ENCODE measurements around the gene STIP1.

Gene STIP1

DNA sequence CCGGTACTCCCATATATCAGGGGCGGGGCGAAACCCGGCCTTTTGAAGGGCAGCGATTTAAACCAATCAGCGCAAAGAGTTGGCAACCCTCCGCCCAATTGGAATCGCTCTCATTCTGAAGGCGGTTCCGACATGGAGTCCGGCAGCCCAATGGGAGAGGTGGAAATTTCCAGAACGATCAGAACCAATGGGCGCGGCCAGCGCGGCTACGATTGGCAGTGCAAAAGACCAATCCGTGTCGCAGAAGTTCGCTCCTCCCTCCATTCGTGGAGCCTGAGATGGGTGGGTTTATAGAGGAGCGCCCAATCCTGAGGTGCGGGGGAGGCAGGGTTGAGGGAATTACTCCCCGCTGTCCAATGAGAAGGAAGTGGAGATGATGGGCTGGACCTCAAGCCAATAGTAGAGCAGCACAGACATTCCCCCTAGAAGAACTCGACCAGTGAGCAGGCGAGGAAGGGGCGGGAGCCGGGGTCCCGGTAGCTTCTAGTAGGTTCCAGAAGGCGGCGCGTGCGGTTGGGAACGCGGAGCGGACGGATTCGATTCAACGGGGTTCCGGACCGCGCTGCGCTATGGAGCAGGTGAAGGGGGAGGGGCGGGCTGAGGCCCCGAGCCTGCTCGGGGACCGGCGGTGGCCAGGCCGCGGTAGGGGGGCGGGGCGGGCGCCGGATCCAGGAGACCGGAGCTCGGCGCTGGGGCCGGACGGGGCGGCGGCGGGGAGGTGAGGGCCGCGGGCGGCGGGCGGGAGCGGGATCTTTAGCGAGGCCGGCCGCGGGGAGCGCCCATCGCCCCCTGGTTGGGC is at the start of gene STIP1:
Gene STIP1 (plus strand): TSS at position 479 of the 799 bp plus-strand sequence. CDS start 91 bp downstream, at position 570.
- peak; percentile 100 for DNase-seq

DNA sequence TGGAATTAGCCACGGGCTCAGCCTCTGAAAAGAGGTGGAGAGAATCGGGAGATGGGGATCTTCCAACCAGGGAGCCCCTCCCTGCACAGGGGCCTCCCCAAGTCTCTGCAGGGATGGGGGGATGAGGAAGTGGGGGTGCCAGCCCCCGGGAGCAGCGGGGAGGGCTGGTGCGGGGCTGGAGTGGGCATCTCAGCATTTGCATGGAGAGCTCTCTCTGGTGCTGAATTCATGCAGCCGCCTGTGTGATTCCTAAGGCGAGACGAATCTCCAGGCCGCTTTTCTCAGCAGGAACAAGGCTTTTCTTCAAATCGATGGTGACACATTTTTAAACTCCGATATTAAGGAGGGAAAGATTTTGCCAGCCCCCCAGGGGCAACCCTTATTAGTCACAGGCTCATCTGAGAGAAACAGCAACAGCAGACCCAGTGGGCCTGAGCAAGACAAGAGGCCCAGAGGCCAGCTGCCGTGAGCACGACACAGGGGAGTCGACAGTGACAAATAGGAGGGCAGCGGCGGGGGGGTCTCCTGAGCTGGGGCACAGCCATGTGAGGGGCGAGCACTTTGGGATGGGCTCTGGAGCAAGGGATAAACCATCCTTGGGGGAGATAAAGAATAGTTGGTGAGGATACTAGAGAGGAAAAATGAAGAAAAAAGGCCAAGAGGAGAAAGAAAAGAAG is 49.1 kb upstream of the STIP1 start:
- no peak for DNase-seq

DNA sequence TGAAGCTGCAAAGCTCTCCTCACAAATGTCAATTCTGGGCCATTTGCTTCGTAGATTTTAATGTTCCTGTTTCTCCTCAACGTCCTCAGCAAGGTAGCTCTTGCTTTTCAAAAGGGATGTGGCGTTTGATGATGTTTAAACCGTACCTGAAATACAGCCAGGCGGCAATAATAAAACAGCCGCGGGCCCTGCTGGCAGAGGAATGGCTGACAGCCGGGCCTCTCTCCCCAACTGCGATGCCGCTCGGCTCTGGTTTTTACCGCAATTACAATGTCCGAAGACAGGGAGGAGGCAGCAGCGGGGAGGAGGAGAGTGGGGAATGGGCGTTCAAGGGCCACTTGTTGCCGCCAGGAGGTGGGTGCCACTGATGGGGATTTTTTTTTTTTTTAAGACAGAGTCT is 47.6 kb upstream of the STIP1 start:
- DNase-seq = no peak

DNA sequence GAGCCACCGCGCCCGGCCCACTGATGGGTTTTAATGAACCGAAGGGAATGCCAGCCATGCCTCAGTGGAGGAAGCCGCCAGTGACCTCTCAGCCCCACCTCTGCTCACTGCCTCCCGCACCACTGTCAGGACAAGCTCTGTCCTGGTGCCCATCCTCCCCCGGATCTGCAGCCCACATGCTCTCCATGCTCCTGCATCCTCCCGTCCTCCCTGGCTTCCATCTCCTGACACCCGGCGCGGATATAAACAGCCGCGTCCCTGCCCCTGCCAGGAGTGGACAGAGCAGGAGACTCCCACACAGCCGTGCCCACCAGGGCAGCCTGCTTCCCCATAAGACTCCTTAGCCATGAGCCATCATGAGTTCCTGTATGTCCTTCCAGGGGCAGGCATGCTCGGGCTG is 46.9 kb upstream of the STIP1 start:
- no peak for DNase-seq

DNA sequence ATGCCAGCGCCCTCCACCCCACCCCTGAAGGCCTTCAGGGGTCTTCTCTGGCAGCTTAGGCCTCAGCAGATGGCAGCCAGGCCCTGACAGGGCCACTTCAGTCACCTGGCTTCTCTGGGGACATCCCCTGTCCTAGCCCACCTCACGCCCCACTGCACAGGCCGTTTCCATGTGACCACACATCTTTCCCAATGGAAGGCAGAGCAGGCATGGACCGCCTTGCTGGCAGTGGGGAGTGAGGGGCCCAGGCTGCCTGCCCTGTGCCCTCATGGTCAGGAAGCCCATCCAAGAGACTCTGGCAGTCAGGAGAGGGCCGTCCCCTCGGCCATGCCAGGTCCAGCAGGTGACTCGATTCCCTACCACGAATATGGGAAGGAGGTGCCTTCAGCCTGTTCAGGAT is 45.9 kb upstream of the STIP1 start:
- DNase-seq = no peak

DNA sequence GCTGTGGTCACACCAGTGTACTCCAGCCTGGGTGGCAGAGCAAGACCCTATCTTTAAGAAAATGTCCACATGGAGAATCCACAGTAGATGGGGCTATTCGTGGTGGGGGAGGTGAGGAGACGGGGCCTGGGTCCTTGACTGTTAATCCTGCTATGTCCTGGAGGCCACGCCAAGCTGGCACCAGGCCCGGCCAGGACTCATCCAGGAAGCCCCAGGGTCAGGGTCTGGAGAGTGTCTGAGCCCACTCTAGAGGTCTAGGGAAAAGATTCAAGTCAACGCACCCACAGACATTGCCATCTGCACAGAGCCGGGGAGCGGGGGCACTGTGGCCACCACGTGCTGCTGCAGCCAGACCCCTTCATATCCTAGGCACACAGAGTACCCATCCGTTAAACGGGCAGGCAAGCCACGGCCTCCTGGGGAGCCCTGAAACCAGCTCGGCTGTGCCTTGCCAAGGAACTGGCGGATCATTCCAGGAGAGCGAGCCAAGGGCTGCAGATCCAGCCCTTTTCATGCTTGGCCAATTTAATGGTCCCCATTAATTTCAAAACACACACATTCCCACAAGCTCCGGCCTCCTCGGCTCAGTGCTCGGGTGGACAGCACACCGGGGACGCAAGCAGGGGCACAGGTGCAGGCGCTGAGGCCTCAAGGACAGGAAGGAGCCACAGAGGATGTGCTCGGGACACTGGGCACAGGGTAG is 44.7 kb upstream of the STIP1 start:
- DNase-seq = no peak

DNA sequence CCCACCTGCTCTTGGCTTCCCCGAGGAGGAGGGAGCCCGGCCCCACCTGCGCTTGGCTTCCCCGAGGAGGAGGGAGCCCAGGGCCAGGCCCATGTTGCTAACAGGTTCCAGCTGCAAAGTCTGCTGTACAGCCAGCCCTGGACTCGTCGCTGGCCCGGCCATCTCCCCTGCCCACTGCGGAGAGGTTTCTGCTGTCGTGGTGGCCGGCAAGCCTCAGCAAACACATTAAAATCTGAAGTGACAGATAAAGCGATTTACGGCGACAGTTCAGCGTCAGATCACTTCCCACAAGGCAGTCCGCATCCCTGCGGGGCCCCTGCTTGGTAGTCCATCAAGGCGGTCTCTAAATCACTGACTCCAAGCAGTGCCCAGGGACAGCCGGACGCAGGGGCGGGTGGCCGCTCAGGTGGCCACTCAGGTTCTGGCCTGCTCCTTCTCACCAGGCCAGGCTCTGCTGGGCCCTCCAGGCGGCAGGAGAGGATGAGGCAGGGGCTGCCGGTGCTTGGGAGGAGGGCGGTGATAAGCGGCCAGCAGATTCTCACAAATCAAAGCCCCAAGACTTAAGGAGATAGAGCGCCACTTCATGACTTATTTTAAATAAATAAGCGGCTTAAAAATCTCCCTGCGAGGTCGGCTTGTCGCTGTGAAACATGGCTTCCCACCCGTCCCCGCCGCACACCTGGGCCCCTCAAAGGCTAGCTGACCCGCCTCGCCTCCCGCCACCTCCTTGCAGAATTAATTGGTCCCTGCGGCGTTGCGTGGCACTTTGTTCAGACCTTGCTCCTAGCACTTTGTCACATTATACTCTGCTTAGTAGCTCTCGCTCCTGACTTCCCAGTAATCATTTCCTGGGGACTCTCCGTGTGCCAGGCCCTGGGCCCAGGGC is 41.1 kb upstream of the STIP1 start:
- DNase-seq = no peak

DNA sequence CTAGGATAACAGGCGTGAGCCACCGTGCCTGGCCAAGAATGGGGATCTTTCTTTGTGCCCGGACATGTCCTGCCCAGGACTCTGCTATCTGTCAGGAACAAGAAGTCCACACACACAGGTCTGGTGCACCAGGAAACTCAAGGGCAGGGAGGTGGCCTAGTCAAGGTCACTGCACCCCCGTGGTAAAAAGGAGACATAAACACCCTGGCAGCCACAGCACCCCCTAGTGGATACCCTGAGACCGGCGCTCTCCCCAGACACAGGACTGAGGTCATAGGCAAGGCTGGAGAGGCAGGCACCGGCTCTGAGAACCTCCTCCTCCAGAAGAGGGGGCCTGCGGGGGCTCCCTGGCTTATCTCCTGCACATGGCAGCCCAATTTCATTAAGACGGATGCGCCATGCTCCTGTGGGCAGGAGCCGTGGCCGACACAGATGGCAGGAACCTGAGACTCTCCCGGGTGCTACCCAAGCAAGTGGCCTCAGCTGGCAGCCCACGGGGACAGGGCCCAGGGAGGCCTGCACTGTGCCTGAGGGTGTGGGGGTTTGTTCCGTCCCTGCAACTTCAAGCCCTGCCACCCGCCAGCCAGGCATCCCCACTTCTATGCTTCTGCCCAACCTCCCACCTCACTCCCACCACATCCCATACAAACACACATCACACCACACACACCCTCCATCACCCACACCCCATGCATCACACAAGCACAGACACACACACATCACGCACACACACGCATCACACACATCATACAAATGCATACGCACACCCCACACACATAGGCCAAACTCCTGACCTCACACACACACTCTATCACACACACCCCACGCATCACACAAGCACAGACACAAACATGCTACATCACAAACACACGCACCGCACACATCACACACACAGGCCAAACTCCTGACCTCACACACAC is 39.7 kb upstream of the STIP1 start:
- DNase-seq = no peak

DNA sequence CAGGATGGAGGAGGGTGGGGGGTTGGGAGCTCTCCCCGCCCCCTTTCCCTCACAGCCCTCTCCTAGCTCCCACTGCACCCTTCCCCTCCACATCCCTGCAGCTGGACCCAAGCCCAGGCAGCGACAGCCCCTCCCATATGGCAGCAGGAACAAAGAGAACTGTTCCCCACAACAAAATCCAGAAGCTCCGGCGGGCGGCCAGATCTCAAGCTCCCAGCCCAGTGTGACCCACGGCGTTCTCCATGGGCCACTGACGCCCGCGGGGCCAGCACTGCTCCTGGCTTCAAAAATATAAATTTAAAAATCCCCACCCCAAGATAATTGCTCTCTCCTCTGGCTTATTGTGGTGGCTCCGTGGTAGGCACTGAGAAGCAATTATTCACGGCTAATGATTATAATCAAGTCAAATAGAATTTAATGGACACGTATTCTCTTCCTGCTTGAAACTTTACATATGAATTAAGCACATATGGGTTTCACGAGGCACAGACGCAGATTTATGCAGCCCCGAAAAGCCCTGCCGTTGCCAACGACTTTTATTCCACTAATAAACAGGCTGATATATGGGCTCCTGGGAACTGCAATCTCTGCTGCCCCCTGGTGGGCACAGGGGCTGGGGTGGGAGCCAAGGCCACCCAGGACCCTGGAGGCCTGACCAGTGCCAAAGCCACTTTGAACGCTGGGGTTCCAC is 37.6 kb upstream of the STIP1 start:
- no peak for DNase-seq

DNA sequence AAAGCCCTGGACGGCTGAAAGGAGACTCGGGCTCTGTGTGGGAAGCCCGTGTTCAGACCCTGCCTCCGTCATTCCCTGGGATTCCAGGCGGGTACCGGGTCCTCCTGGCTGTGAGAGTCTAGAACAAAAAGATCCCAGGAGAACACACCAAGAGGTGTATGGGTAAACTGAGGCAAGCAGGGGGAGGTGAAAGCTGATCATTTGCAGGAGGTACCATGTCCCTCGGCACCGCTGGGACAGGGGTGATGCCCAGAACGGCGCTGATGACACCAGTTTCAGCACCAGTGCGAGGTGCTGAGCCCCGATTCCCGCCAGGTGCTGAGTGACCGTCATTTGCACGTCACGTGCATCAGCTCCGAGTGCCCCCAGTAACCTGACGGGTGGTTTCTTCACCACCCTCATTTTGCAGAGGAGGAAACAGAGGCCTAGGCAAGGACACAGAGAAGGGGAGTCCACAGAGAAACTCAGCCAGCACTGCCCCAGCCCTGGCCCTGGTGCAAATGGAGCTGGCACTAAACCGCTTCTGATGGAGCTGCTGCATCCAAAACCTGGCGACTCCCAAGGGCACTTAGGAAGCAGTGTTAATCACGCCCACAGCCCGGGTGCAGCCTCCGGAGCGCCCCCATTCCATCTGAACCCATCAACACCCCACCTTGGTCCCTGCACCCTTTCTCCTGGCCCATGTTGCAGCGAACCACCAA is 36.9 kb upstream of the STIP1 start:
- no peak for DNase-seq

DNA sequence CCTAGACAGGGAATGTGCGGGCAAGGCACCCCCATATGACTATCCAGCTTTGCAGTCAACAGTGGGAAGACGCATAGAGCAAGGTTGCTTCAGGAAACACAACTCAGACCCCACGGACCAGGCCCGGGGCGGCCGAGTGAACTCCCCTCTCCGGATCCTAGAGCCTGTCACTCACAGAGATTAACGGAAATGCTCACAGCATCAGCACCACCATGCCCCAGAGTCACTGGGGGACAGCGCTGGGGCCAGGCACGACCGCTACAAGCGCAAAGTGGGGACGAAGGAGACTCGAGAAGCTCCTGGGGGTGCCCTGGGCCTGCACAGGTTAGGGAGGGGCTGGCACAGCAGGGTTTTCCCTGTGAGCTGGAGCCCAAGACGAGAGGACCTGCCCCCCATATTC is 35.9 kb upstream of the STIP1 start:
- no peak for DNase-seq

DNA sequence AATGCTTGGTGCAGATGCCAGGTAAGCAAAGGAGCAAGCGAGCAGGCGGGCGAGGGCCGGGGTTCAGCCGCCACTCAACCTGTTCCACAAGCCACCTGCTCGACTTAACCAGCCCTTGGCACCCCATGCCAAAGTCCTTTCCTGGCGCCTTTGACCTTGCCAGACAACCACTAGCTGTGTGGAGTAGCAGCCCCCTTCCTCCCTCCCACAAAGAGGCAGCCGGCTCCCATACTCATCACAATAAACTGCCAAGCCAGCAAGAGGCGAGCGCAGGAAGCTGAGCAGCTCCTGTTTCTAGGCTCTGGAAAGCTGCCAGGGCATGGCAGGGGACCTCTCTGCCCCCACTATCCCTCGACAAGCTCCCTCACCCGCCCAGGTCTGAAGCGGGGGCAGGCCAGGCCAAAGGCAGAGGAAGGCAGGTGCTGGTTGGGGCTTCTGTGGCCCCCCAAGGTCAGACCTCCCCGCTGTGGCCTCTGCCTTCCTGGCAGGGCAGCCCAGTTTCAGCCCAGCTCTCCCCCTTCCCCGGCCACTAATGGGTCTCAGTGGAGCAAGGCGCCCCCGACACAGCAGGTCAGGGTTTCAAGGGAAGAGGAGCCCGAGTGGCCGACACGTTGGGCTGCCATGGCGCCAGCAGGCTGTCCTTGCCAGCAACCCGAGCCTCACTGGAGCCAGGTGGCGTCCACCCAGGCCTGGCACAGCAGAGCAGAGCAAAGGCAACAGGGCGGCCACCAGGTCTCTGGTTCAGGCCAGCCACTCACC is 35.3 kb upstream of the STIP1 start:
- no peak for DNase-seq

DNA sequence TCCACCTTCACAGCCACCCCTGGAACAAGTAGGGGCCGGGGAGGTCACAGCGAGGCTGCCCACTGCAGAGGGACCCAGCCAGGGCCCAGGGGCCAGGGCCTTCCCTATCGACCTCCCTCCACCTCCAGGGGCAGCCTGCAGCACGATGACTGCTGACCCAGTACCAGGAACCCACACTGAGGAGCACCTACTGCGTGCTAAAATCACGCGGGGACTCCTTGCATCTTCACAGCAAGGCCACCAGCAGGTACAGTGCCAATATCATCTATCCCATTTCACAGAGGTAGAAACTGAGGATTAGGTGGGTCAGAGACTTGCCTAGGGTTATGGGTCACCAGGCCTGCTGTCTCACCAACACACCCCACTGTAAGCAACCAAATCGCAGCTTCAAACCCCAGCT is 34.6 kb upstream of the STIP1 start:
- DNase-seq = no peak

DNA sequence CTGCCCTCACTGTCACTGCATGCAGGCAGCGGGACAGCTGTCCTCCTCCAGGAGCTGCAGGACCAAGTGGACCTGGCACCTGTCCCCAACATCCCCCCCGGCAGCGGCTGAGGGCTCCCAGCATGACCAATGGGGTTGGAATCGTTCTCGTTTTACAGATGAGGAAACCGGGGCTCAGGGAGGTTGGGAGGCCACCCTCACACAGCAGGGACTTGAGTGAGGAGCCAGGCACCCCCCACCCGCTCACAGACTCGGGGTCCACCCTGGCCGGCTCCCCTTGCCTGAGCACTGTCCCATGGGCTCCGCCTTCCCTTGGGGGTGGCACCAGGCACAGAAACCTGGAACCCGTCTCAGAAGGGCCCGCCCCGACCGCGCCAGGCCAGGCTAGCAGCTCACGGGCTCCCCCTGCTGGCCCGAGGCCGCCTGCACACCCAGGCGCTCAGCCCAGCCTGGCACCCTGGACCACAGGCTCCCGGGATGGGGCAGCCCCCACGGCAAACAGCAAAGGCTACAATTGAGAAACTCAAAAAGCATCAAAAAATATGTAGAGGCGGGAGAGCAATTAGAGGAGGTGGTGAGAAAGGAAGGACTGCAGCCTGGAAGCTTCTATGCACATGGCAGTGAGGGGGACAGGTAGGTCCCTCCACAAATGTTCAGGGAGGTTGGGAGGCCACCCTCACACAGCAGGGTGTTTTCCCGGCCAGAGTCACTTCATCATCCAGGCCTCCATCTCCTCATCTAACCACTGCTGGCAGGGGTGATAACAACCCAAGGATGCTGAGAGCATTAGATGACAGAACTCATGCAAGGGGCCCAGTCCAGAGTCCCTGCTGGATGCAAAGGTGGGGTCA is 32.9 kb upstream of the STIP1 start:
- peak; percentile 44 for DNase-seq

DNA sequence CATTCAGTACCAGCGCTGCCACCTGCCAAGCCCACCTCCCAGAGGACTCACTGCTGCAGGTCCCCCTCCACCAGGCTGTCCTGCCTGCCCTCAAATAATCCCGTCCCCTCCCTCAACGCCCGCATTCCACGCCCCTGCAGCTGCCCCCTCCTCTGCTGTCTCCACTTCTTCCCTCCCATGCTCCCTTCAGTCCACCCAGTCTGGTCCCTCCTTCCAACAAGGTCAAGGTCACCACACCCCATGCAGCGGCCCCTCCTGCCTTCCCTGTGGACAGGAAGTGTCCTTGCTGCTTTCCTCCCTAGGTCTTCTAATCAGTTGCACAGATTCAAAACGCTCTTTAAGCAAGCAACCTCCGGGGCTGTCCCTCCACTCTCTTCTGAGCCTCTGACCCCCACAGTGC is 32.2 kb upstream of the STIP1 start:
- no peak for DNase-seq

DNA sequence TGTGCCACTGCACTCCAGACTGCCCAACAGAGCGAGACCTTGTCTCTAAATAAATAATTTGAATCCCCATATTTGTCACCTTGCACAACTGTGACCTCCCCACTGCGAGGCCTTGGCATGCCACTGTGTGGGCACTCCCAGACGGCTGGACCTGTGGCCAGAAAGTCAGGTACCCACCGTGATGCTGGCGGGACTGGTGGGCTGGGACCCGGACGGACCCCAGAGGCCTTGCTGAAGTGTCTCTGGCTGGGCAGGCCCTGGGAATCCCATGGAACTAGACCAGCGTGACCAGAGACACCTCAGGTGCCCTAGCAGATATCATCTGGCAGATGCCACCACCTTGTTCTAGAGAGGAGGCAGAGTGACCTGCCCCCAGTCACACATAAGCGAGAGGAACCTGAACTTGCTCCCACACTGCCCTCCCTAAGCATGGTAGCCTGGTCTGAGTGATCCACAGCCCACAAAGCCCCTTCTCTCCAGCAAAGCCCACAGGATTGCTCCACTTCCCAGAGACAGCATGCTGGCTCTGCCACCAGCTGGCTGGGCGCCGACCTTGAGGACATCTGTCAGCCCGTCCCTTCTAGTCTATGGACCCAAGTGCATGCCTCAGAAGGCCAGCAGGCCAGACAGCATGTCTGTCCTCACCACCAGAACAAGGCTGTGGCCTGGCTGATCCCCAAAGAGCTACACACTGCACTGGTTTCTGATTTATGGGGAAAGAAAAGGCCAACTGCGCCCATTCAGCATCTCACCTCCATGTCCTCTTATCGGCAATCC is 29.5 kb upstream of the STIP1 start:
- no peak for DNase-seq

DNA sequence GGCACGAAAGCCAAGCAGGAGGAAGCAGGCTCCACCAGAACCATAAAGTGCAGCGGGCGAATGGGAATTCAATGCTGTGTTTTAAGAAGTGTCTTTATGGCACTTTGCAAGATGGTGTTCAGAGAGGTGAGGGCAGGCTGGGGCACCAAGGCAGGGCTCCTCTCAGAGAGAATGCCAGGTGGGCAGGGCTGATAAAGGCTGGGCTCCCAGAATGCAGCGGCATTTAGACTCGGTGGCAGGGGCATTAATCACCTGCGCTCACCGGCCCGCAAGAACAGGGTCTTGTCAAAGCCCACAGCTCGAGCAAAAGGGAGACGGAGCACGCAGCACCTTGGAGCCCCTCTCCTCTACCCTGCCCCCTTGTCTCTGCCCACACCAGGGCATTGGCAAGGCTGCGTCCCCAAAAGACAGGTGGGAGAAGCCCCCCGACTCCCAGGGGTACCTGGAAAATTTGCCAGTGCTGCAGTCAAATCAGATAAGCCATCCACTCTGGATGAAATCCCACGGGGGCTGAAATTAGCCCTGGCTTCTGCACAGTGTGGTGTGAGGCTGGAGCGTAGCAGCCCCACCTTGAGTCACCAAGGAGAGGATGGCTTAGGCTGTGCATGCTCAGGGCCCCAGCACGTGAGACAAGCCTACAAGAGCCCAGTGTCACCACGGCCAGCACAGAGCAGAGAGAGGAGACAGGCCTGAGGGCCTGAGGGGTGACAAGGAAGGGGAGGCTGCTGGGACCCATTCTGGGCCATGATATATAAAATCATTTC is 28.2 kb upstream of the STIP1 start:
- no peak for DNase-seq

Measured in GOT3 (cell line).